HL-60/S4 treated with retinoic acid at 250 ng/mL for 4 days and 3 days (cell line): ENCODE data around the gene ZNF484.
"Not testable (repeated sequence)": the region's sequence is repeated elsewhere in the genome, so short reads cannot be mapped to it uniquely, and the experiment has no call there.

Experiments used
- in situ Hi-C: fragments of 300-500 bp; cut with MboI; formaldehyde crosslinking; loops from 2 replicates; pipeline ENCODE4 v1.7.0; 2022; ENCODE audit warnings: low sequenced_read_pairs

ZNF484 gene

GRCh38 chr9:92864152-92864551 lies 13.7 kb downstream of the ZNF484 start:
- in situ Hi-C loops, result no loop called here

GRCh38 chr9:92860867-92861266 lies 17.0 kb downstream of the ZNF484 start:
- in situ Hi-C loops, result no loop called here

- in situ Hi-C loops, result no loop called here
Observed at GRCh38 chr9:92857236-92857635, 20.6 kb downstream of the ZNF484 start.

GRCh38 chr9:92853716-92854115 lies 24.1 kb downstream of the ZNF484 start:
- in situ Hi-C loops, result no loop called here

GRCh38 chr9:92850898-92851297 lies 26.9 kb downstream of the ZNF484 start:
- in situ Hi-C loops, result no loop called here

GRCh38 chr9:92848740-92849139 lies 29.1 kb downstream of the ZNF484 start:
- in situ Hi-C loops, result not testable (repeated sequence)

- in situ Hi-C loops, result no loop called here
Observed at GRCh38 chr9:92846662-92847145, 31.1 kb downstream of the ZNF484 start.

GRCh38 chr9:92838411-92838810 lies 39.4 kb downstream of the ZNF484 start:
- in situ Hi-C loops, result not testable (repeated sequence)

GRCh38 chr9:92837191-92837590 lies 40.6 kb downstream of the ZNF484 start:
- in situ Hi-C loops, result no loop called here

- in situ Hi-C loops, result no loop called here
Observed at GRCh38 chr9:92829420-92829819, 48.4 kb downstream of the ZNF484 start.

GRCh38 chr9:92825065-92825464 lies 52.8 kb downstream of the ZNF484 start:
- in situ Hi-C loops, result not testable (repeated sequence)

GRCh38 chr9:92820964-92821363 lies 56.9 kb downstream of the ZNF484 start:
- in situ Hi-C loops, result no loop called here

- in situ Hi-C loops, result not testable (repeated sequence)
Observed at GRCh38 chr9:92819898-92820297, 57.9 kb downstream of the ZNF484 start.

- in situ Hi-C loops, result not testable (repeated sequence)
Observed at GRCh38 chr9:92809629-92810326, 68.1 kb downstream of the ZNF484 start.

GRCh38 chr9:92808726-92809451 lies 68.9 kb downstream of the ZNF484 start:
- in situ Hi-C loops, result no loop called here

- in situ Hi-C loops, result no loop called here
Observed at GRCh38 chr9:92807757-92808725, 69.8 kb downstream of the ZNF484 start.

GRCh38 chr9:92807031-92807756 lies 70.6 kb downstream of the ZNF484 start:
- in situ Hi-C loops, result no loop called here

- in situ Hi-C loops, result no loop called here
Observed at GRCh38 chr9:92804727-92805126, 73.1 kb downstream of the ZNF484 start.

GRCh38 chr9:92798358-92798757 lies 79.5 kb downstream of the ZNF484 start:
- in situ Hi-C loops, result no loop called here

- in situ Hi-C loops, result not testable (repeated sequence)
Observed at GRCh38 chr9:92796337-92796804, 81.5 kb downstream of the ZNF484 start.
